Thoracic aorta (tissue), 2 donors: Measurements from ENCODE around the gene NPB. TPM values are rescaled to one million over a fixed set of nuclear protein-coding genes. Genes with fewer than 3 reads are reported as not detected.

Experiments
- ATAC-seq: fragments of 150-250 bp; one replicate; pipeline ENCODE4 v1.8.0; 2017; ENCODE audit warnings: low read depth; ENCODE audit not compliant: insufficient number of reproducible peaks, low FRiP score
- DNase-seq: peaks from one replicate; pipeline ENCODE4 v3.0.0-alpha.2; 2020; ENCODE audit warnings: low spot score
- H3K27ac ChIP-seq, 2 donors: fragments of 200-600 bp; sonication (generic); 1 replicate in 1 of 2; 2 replicates in 1 of 2; pipeline ENCODE4 v1.5.1; 2016; ENCODE audit warnings: mild to moderate bottlenecking in 2 of 2, moderate library complexity in 2 of 2
- H3K27me3 ChIP-seq: fragments of 200-600 bp; sonication (generic); replicated peaks from 2 replicates; pipeline ENCODE4 v1.6.0; 2016; ENCODE audit warnings: mild to moderate bottlenecking; ENCODE audit not compliant: insufficient read depth
- H3K36me3 ChIP-seq: fragments of 200-600 bp; sonication (generic); one replicate; pipeline ENCODE4 v1.5.1; 2016
- H3K4me1 ChIP-seq, 2 donors: fragments of 200-600 bp; sonication (generic); 1 replicate in 1 of 2; 2 replicates in 1 of 2; pipeline versions ENCODE4 v1.5.1 to v1.6.0; 2016; ENCODE audit warnings: low read depth in 2 of 2, mild to moderate bottlenecking in 1 of 2; ENCODE audit not compliant: control insufficient read depth in 1 of 2
- H3K4me3 ChIP-seq: fragments of 200-600 bp; sonication (generic); 2 replicates; pipeline ENCODE4 v1.5.1; 2016; ENCODE audit warnings: mild to moderate bottlenecking
- H3K9me3 ChIP-seq: fragments of 200-600 bp; sonication (generic); 2 replicates; pipeline ENCODE4 v1.5.1; 2016
- total RNA-seq, 2 donors: library from RNA; depleted of rRNA; stranded (reverse); fragments of >200 nt; gene quantifications; one replicate each; pipeline versions ENCODE4 v1.1.0 to v1.2.3, GENCODE V29; 2016
- TF ChIP-seq, protein P1 (sequence below): fragments of 200-600 bp; sonication (generic); IDR thresholded peaks from one replicate; pipeline ENCODE4 v1.5.1; 2019; ENCODE audit warnings: antibody characterized with exemption

The NPB gene
- total RNA-seq, 2 donors from 2014 or later: 0.35 to 2.6 TPM

DNA sequence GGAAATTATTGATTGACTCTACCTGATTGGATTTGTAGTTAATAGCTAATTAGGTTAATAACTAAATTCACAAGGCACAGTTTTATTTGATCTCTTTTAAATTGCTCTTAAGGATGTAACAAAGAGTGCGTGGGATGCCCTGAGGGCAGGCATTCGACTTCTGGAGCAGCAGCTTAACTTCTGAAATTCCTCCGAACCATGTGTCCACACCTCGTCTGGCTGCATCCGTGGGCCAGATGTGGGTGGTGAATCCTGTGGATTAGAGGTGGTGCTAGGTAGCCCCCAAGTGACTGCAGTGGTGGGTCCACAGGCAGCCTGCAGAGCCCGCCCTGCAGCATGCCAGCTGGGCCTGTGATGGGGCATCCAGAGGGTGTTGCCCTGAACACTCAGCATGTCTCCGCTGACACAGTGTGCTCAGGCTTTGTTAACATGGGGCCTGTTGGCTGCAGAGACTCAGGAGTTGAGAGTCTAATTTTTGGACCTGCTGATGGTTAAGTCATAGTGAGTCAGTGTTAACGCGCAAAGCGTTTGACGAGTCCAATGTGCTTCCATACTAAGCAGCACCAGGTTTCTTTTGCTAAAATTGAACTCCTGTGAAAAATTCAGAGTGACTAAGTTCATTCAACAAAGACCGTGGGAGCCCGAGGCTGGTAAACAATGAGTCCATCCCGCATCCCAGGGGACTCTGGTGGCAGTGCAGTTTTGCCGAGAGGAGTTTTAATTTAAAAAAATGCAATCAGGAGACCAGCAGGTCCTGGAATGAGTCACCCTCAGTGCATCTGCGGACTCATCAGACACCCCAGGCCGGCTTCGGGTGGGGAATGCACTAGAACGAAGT, 3.8 kb upstream of the NPB start:
- ATAC-seq (no peak), DNase-seq (no peak)
- Histone ChIP-seq H3K27ac (no peak overlapping the region), H3K4me1 (peaks cover 9 to 13% of the 10 kb centered on the region in 2 donors), H3K27me3 (no peaks in the 10 kb centered on the region), H3K9me3 (no peaks in the 10 kb centered on the region), H3K4me3 (no peak overlapping the region), H3K36me3 (peaks cover 44% of the 10 kb centered on the region)
- TF ChIP-seq, protein P1, sequence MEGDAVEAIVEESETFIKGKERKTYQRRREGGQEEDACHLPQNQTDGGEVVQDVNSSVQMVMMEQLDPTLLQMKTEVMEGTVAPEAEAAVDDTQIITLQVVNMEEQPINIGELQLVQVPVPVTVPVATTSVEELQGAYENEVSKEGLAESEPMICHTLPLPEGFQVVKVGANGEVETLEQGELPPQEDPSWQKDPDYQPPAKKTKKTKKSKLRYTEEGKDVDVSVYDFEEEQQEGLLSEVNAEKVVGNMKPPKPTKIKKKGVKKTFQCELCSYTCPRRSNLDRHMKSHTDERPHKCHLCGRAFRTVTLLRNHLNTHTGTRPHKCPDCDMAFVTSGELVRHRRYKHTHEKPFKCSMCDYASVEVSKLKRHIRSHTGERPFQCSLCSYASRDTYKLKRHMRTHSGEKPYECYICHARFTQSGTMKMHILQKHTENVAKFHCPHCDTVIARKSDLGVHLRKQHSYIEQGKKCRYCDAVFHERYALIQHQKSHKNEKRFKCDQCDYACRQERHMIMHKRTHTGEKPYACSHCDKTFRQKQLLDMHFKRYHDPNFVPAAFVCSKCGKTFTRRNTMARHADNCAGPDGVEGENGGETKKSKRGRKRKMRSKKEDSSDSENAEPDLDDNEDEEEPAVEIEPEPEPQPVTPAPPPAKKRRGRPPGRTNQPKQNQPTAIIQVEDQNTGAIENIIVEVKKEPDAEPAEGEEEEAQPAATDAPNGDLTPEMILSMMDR: no peak

DNA sequence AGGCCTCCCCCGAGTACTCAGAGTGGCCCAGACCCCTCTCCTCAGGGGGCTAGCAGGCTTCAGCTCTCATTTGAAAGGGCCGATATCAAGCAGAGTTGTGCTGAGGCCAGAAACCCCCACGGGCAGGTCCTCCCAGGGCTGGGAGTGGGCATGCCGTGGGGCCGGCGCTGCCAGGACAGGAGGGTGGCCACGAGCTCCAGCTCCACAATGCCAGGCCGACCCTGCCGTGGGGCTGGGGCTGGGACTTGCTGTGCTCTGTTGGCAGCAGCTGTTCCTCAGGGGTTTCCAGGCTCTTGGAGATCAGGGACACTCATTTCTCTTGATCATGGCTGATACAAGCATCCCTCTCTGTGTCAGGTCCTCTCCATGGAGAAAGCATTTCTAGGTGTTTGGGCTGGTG, 3.2 kb upstream of the NPB start:
- DNase-seq (no peak), ATAC-seq (no peak)
- Histone ChIP-seq H3K9me3 (no peaks in the 10 kb centered on the region), H3K36me3 (peaks cover 44% of the 10 kb centered on the region), H3K27ac (no peak overlapping the region), H3K27me3 (no peaks in the 10 kb centered on the region), H3K4me3 (no peak overlapping the region), H3K4me1 (peaks cover 9 to 13% of the 10 kb centered on the region in 2 donors)
- TF ChIP-seq, protein P1: no peak

DNA sequence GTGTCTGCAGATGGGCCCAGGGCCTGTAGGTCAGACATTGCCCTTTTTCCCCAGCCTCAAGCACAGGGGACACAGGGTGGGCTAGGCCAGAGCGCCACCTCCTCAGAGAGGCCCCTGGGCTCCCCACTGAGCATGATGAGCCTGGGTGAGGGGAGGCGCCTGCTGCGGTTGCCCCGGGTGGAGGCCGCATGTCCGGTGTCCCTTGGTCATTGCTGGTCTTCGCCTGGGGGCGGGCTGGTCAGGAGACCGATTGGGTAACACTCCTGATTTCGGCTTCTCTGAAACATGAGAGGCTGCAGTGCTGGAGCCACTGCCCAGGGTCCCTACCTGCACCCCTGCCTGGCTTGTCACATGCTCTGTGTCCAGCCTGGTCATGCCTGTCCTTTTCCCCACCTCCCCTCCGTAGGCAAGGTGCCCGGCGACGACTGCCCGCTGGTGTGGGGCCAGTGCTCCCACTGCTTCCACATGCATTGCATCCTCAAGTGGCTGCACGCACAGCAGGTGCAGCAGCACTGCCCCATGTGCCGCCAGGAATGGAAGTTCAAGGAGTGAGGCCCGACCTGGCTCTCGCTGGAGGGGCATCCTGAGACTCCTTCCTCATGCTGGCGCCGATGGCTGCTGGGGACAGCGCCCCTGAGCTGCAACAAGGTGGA, 2.4 kb upstream of the NPB start:
- Histone ChIP-seq H3K4me1 (peaks cover 9 to 13% of the 10 kb centered on the region in 2 donors), H3K27ac (no peak overlapping the region), H3K4me3 (no peak overlapping the region), H3K9me3 (no peaks in the 10 kb centered on the region), H3K36me3 (peaks cover 44% of the 10 kb centered on the region), H3K27me3 (no peaks in the 10 kb centered on the region)
- TF ChIP-seq, protein P1: no peak
- ATAC-seq (no peak), DNase-seq (no peak)

DNA sequence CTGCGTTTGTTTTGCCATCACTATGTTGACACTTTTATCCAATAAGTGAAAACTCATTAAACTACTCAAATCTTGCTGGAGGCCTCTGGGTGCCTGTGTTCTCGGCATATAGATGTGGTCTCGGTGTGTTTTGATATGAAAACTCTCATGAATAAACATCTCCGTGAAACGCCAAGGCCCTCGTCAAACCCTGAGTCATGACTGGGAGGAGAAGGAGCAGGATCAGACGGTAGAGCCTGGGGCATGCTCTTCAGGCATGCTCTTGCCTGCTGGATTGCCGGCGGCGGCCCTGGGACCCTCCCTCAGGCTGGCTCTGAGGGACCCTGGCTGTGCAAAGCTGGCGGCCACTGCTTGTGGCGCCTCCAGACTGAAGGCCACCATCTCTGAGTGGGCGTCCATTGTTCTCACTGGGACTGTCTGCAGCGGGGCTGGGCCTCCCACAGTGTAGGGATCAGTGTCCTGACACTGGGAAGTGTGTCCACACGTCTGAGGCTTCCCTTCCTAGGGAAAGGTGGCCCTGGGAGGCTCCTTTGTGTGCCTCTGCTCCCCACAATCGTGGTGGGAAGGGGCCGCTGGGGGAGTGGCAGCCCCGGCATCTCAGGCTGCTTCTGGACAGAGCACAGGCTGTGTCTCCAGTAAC, 1.7 kb upstream of the NPB start:
- no peaks in the 10 kb centered on the region for H3K9me3 ChIP-seq
- H3K4me3 ChIP-seq: no peak overlapping the region
- H3K4me1 ChIP-seq: peaks cover 9 to 13% of the 10 kb centered on the region in 2 donors
- TF ChIP-seq, protein P1: no peak
- peaks cover 41% of the 10 kb centered on the region for H3K36me3 ChIP-seq
- DNase-seq (no peak), ATAC-seq (no peak)
- H3K27ac ChIP-seq: no peak overlapping the region
- H3K27me3 ChIP-seq: no peaks in the 10 kb centered on the region
